ENCODE data around the gene XPR1. TPM values are rescaled to one million over a fixed set of nuclear protein-coding genes. Genes with fewer than 3 reads are reported as not detected.

XPR1 gene
- total and polyA plus RNA-seq, 8 donors = 3.4 to 25.3 (median 13.7) TPM

DNA sequence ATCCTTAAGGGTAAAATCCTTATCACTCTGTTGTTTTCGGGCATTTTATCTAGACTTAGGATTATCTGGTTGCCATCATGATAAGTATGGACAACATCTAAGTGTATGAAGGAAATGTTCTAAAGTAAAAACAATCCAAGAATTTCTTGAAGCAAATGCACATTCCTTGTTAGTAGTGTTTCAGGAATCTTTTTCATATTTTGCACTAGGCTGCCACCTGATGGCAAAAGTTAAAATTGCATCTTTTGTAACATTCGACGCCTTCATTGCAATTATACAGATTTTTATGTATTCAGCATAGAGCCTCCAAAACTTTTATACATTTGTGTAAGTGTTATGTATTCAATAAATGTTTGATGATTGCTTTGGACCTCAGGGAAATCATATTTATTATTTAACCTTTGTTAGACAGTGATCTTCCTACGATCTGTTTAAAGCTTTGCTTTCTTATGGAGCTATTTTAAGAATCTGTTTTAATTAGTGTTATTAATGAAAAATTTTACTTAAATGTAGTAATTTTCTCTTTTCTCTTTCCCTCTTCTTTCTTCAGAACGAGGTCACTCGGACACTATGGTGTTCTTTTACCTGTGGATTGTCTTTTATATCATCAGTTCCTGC is 231.4 kb downstream of the XPR1 start:
- TF ChIP-seq, protein P1, sequence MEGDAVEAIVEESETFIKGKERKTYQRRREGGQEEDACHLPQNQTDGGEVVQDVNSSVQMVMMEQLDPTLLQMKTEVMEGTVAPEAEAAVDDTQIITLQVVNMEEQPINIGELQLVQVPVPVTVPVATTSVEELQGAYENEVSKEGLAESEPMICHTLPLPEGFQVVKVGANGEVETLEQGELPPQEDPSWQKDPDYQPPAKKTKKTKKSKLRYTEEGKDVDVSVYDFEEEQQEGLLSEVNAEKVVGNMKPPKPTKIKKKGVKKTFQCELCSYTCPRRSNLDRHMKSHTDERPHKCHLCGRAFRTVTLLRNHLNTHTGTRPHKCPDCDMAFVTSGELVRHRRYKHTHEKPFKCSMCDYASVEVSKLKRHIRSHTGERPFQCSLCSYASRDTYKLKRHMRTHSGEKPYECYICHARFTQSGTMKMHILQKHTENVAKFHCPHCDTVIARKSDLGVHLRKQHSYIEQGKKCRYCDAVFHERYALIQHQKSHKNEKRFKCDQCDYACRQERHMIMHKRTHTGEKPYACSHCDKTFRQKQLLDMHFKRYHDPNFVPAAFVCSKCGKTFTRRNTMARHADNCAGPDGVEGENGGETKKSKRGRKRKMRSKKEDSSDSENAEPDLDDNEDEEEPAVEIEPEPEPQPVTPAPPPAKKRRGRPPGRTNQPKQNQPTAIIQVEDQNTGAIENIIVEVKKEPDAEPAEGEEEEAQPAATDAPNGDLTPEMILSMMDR (IDR thresholded peaks at IDR 0.05) = peak; percentile 32 to 64 (median 42)
- FAIRE-seq (peak; percentile 89), ATAC-seq (peak; percentile 74 to 85 (median 83)), DNase-seq (peak in 1 of 6 donors; percentile 45)
- WGBS, 2 donors = 19 to 22% methylated on average over 6 of the region's 6 CpGs
- Histone ChIP-seq H3K27me3 (no peaks in the 10 kb centered on the region), H3K9me3 (no peaks in the 10 kb centered on the region), H3K4me3 (no peak overlapping the region), H3K36me3 (peaks cover 0 to 5% (median 0%) of the 10 kb centered on the region in 3 donors), H3K27ac (no peak overlapping the region), H3K4me1 (peaks cover 12 to 21% (median 20%) of the 10 kb centered on the region in 3 donors)
- intact Hi-C loops (cut with DNase I) = loop anchor here in 1 of 3 donors (5.0 kb wide), 2 partner anchors 226 to 341 kb away; no protein-coding TSS in a partner anchor

DNA sequence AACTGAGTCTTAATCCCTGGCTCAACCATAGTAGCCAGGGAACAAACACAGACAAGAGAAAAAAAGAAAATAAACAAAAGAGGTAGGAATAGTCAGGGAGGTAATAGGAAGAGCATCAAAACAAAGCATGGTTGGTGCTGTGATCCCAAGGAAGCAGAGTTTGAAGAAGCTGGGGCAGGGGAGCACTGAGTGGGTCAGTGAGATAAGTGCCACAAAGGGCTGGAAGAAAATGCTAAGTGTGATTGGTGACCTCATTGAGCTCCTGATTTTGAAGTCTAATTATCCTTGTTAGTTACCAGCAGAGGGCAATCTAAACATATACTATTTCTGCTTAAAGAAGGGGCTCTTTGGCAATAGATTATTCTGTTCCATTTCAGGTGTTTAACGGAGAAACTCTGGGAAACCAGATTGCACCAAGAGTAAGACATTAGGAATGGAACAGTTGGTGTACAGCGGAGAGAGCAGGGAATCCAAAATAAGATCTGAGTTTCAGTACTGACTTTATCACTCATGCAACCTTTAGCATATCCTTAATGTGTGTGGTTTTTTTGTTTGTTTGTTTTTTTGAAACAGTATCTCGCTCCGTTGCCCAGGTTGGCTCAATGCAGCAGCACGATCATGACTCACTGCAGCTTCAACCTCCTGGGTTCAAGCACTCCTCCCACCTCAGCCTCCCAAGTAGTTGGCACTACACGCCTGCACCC is 250.1 kb downstream of the XPR1 start:
- Histone ChIP-seq H3K27me3 (no peaks in the 10 kb centered on the region), H3K9me3 (no peaks in the 10 kb centered on the region), H3K36me3 (peaks cover 0 to 17% (median 0%) of the 10 kb centered on the region in 3 donors), H3K27ac (no peak overlapping the region), H3K4me1 (no peaks in the 10 kb centered on the region), H3K4me3 (no peak overlapping the region)
- ATAC-seq = peak; percentile 48 to 82 (median 76)
- 65 to 74% methylated on average over 6 of the region's 6 CpGs for WGBS, 2 donors
- TF ChIP-seq, protein P1 (IDR thresholded peaks at IDR 0.05) = peak in 1 of 4 donors; percentile 20
- FAIRE-seq = no peak
- DNase-seq = no peak
- intact Hi-C loops (cut with DNase I) = loop anchor here in 2 of 3 donors (5.0 to 10.0 kb wide), 2 partner anchors 243 to 285 kb away; no protein-coding TSS in a partner anchor

DNA sequence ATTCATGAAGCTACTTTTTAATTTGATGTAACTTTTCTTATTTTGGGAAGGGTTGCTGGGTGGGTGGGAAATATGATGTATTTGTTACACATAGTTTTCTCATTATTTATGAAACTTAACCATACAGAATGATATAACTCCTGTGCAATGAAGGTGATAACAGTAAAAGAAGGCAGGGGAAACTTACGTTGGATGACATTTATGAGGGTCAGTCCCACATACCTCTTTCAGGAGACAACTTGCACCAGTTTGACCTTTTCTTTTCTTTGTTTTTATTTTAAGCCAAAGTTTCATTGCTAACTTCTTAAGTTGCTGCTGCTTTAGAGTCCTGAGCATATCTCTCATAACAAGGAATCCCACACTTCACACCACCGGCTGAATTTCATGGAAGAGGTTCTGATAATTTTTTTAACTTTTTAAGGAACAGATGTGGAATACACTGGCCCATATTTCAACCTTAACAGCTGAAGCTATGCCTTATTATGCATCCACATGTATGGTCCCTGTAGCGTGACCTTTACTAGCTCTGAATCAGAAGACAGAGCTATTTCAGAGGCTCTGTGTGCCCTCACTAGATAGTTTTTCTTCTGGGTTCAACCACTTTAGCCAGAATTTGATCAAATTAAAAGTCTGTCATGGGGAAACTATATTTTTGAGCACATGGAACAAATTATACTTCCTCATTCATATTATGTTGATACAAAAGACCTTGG is 252.9 kb downstream of the XPR1 start:
- intact Hi-C loops (cut with DNase I) = loop anchor here in 2 of 3 donors (5.0 to 10.0 kb wide), 2 partner anchors 240 to 283 kb away; no protein-coding TSS in a partner anchor
- FAIRE-seq (no peak), ATAC-seq (no peak), DNase-seq (no peak)
- H3K9me3 ChIP-seq = no peaks in the 10 kb centered on the region
- H3K4me3 ChIP-seq = no peak overlapping the region
- H3K36me3 ChIP-seq = peaks cover 0 to 17% (median 0%) of the 10 kb centered on the region in 3 donors
- WGBS, 2 donors = 89 to 90% methylated on average over 3 of the region's 3 CpGs
- no peak overlapping the region for H3K27ac ChIP-seq
- no peaks in the 10 kb centered on the region for H3K27me3 ChIP-seq
- TF ChIP-seq, protein P1 (IDR thresholded peaks at IDR 0.05) = no peak
- H3K4me1 ChIP-seq = no peaks in the 10 kb centered on the region

DNA sequence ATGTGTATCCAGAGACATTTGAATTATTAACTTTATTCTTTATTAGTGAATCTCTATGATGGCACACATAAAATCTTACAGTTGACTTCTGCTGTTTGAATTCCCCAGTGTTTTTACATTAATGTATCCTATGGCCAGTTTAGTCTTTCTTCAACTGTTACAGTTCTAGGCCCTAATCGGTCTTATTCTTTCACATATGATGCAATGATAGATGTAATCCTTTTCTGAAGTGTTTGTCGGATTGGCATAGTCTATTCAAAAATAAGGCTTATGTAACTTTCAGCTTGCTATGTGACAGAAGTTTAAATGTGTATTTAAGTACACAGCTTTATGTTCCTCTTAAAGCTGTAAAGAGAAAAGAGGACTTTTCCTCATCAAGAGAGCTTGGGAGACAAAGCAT is 254.5 kb downstream of the XPR1 start:
- no peaks in the 10 kb centered on the region for H3K4me1 ChIP-seq
- H3K27ac ChIP-seq = no peak overlapping the region
- intact Hi-C loops (cut with DNase I) = loop anchor here in 1 of 3 donors (10.0 kb wide), 1 partner anchor 238 kb away; no protein-coding TSS in a partner anchor
- FAIRE-seq (no peak), DNase-seq (no peak), ATAC-seq (no peak)
- H3K27me3 ChIP-seq = no peaks in the 10 kb centered on the region
- WGBS, 2 donors = 85 to 92% methylated on average over 2 of the region's 2 CpGs
- no peak overlapping the region for H3K4me3 ChIP-seq
- TF ChIP-seq, protein P1 (IDR thresholded peaks at IDR 0.05) = no peak
- H3K9me3 ChIP-seq = no peaks in the 10 kb centered on the region
- peaks cover 0 to 17% (median 0%) of the 10 kb centered on the region in 3 donors for H3K36me3 ChIP-seq

All from pancreas (tissue), 10 donors.